ENCODE results near the gene DCP1B. TPM values are rescaled to one million over a fixed set of nuclear protein-coding genes. Genes with fewer than 3 reads are reported as not detected.

DCP1B gene
- total and polyA plus RNA-seq, 4 donors: 3.5 to 5.5 (median 4.6) TPM

DNA sequence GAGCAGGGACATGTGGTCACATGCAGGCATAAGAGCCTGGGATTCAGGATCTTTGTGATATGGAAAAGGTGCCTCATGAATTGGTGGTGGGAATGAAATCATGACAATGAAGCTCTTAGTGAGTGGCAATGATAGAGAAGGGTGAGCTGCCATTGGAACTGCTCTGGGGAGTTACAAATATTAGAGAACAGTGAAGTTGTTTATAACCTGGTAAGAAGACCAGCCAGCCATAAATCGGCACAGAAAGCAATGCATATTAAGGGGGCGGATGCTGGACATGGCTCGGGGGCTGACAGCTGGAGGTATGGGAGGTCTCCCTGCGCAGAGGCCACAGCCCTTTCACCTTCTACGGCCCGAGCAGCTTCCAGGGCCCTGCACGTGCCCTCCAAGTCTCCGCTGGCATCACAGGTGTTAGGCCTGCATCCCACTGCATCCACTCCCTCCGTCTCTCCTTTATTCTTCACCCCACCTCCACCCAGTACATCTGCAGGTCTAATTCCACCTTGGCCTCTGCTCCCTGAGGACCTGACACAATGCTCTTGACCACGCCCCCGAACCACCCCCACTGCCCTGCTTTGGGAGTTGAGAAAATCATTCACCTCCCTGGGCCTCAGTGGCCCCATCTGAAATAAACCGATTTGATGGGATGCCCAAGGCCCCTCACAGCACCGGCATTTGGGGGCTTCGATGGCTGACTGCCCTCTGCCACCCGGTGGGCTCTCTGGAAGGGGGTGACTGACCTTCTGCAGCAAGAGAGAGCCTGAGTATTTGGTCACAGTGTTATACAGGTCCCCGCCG lies 89.9 kb downstream of the DCP1B start (continued):
- TF ChIP-seq, protein P1, sequence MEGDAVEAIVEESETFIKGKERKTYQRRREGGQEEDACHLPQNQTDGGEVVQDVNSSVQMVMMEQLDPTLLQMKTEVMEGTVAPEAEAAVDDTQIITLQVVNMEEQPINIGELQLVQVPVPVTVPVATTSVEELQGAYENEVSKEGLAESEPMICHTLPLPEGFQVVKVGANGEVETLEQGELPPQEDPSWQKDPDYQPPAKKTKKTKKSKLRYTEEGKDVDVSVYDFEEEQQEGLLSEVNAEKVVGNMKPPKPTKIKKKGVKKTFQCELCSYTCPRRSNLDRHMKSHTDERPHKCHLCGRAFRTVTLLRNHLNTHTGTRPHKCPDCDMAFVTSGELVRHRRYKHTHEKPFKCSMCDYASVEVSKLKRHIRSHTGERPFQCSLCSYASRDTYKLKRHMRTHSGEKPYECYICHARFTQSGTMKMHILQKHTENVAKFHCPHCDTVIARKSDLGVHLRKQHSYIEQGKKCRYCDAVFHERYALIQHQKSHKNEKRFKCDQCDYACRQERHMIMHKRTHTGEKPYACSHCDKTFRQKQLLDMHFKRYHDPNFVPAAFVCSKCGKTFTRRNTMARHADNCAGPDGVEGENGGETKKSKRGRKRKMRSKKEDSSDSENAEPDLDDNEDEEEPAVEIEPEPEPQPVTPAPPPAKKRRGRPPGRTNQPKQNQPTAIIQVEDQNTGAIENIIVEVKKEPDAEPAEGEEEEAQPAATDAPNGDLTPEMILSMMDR (IDR thresholded peaks at IDR 0.05; ENCODE audit: low read depth, low read length, missing input control): no peak
- TF ChIP-seq GABPA (IDR thresholded peaks at IDR 0.05 in 1 of 2, conservative IDR thresholded peaks at IDR 0.05 in 1 of 2): no peak
- no peak for TF ChIP-seq HNF4G (IDR thresholded peaks at IDR 0.05)
- TF ChIP-seq SP1 (IDR thresholded peaks at IDR 0.05): no peak
- TF ChIP-seq HNF4A (conservative IDR thresholded peaks at IDR 0.05): no peak
- no peak for TF ChIP-seq JUND (IDR thresholded peaks at IDR 0.05)
- TF ChIP-seq RAD21 (IDR thresholded peaks at IDR 0.05): no peak

DNA sequence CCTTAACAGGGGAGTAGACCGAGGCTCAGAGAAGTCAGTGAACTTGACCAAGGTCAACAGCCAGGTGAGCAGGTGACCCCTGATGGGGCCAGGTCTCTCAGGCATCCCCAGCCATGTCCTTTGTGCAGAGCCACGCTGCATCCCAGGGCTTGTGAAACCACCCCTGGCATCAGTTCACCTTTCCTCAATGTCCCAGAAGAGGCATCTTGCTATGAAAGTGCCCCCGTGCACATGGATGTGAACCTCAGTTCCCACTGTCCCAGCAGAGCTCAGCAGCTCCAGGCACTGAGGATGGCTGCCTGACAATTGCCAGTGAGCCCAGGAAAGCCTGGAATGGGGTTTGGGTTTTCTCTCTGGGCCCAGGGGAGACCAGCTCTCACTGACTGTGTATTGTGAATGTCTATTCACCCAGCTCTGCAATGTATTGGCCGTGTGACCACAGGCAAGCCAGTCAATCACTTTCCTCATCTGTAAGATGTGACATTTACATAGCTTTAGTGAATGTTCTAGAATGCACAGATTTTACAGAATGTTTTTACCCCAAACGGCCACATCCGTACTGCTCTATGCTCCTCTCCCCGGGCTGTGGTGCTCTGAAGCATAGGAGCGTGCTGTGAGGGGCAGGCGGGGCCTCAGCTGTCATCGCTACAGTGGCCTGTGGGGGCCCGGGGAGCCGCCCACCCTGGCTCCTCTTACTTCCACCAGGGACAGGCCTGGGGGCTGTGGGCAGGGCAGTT lies 90.7 kb downstream of the DCP1B start:
- Histone ChIP-seq H3K4me1 (ENCODE audit: control insufficient read depth in 4 of 4, insufficient read depth in 4 of 4, low read length in 3 of 4) (peaks cover 0 to 3% (median 0%) of the 10 kb centered on the region in 4 donors), H3K36me3 (ENCODE audit: control insufficient read depth in 4 of 4, insufficient read depth in 3 of 4, low read depth in 1 of 4, low read length in 3 of 4) (no peaks in the 10 kb centered on the region), H3K27me3 (ENCODE audit: control insufficient read depth in 4 of 4, insufficient read depth in 4 of 4, low read length in 3 of 4) (peaks cover 0 to 3% (median 0%) of the 10 kb centered on the region in 4 donors), H3K4me3 (ENCODE audit: low read depth in 1 of 3, low read length in 3 of 3) (no peak overlapping the region), H3K27ac (ENCODE audit: low read depth in 1 of 2, low read length in 2 of 2) (no peak overlapping the region), H3K9me3 (ENCODE audit: control insufficient read depth in 4 of 4, low read length in 3 of 4) (no peaks in the 10 kb centered on the region), H3K9ac (ENCODE audit: low read depth in 1 of 2, low read length in 2 of 2) (no peak overlapping the region)
- peak; percentile 32 for DNase-seq (ENCODE audit: low spot score)
- 86% methylated on average over 12 of the region's 12 CpGs for WGBS
- TF ChIP-seq, protein P1 (IDR thresholded peaks at IDR 0.05; ENCODE audit: low read depth, low read length, missing input control): no peak
- TF ChIP-seq, protein P2, sequence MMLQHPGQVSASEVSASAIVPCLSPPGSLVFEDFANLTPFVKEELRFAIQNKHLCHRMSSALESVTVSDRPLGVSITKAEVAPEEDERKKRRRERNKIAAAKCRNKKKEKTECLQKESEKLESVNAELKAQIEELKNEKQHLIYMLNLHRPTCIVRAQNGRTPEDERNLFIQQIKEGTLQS (IDR thresholded peaks at IDR 0.05): no peak
- TF ChIP-seq NR2F2 (IDR thresholded peaks at IDR 0.05) (no peak), RAD21 (IDR thresholded peaks at IDR 0.05) (no peak), EGR1 (IDR thresholded peaks at IDR 0.05; ENCODE audit: low read depth in 2 of 2) (no peak), GABPA (IDR thresholded peaks at IDR 0.05 in 1 of 2, conservative IDR thresholded peaks at IDR 0.05 in 1 of 2) (no peak), JUND (IDR thresholded peaks at IDR 0.05) (no peak), SP1 (IDR thresholded peaks at IDR 0.05) (no peak), FOXA1 (IDR thresholded peaks at IDR 0.05) (no peak), YY1 (IDR thresholded peaks at IDR 0.05) (no peak)
- TF ChIP-seq, protein P3, sequence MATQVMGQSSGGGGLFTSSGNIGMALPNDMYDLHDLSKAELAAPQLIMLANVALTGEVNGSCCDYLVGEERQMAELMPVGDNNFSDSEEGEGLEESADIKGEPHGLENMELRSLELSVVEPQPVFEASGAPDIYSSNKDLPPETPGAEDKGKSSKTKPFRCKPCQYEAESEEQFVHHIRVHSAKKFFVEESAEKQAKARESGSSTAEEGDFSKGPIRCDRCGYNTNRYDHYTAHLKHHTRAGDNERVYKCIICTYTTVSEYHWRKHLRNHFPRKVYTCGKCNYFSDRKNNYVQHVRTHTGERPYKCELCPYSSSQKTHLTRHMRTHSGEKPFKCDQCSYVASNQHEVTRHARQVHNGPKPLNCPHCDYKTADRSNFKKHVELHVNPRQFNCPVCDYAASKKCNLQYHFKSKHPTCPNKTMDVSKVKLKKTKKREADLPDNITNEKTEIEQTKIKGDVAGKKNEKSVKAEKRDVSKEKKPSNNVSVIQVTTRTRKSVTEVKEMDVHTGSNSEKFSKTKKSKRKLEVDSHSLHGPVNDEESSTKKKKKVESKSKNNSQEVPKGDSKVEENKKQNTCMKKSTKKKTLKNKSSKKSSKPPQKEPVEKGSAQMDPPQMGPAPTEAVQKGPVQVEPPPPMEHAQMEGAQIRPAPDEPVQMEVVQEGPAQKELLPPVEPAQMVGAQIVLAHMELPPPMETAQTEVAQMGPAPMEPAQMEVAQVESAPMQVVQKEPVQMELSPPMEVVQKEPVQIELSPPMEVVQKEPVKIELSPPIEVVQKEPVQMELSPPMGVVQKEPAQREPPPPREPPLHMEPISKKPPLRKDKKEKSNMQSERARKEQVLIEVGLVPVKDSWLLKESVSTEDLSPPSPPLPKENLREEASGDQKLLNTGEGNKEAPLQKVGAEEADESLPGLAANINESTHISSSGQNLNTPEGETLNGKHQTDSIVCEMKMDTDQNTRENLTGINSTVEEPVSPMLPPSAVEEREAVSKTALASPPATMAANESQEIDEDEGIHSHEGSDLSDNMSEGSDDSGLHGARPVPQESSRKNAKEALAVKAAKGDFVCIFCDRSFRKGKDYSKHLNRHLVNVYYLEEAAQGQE (IDR thresholded peaks at IDR 0.05): no peak
